GM21737 (cell line): ENCODE data around the gene TNS4.

ENCODE experiments used
- ATAC-seq: cut with Tn5 transposase; IDR thresholded peaks from one replicate; pipeline ENCODE4 v1.9.1; 2021; ENCODE audit warnings: mild to moderate bottlenecking, moderate library complexity; ENCODE audit not compliant: unreplicated experiment

TNS4 gene

GRCh38 chr17:40536295-40537171 is 35.1 kb upstream of the TNS4 start:
- ATAC-seq: no peak

- no peak for ATAC-seq
Observed at GRCh38 chr17:40535924-40536294, 34.5 kb upstream of the TNS4 start.

- no peak for ATAC-seq
Observed at GRCh38 chr17:40535438-40535837, 34.0 kb upstream of the TNS4 start.

- no peak for ATAC-seq
Observed at GRCh38 chr17:40534371-40535189, 33.2 kb upstream of the TNS4 start.

DNA sequence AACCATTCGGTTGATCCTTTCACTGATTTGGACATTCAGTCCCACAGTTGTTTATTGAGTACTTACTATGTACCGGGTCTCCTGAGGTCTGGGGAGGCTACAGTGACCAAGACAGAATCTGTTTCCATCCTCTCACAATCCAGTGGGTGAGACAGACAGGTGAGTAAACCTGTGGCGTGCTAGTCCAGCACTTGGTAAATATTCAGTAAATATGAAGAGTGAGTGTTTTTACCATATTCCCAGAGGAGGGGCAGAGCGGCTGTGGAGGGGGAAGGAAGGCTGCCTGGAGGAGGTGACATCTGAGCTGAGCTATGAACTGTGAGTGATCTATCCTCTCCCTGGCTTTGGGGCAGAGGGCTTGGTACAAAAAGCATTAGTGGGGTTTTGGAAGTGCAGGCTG is 32.5 kb upstream of the TNS4 start:
- no peak for ATAC-seq

GRCh38 chr17:40532520-40533253 is 31.3 kb upstream of the TNS4 start:
- no peak for ATAC-seq

- ATAC-seq: no peak
Observed at GRCh38 chr17:40531051-40531991, 29.9 kb upstream of the TNS4 start.

GRCh38 chr17:40530531-40530994 is 29.1 kb upstream of the TNS4 start:
- no peak for ATAC-seq

DNA sequence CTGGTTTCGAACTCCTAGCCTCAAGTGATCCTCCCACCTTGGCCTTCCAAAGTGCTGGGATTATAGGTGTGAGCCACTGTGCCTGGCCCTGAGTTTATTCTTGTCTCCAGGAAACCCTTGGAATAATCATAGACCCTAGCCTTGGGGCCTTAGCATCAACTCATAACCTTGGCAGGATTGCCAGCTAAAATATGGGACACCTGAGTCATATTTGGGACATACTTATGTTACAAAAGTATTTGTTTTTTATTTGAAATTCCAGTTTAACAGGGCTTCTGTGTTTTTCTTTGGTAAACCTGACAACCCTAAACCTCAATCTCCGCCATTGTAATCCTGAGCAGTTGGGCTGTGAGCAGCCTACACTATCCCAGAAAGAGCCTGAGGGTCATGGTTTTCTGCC is 28.6 kb upstream of the TNS4 start:
- no peak for ATAC-seq

DNA sequence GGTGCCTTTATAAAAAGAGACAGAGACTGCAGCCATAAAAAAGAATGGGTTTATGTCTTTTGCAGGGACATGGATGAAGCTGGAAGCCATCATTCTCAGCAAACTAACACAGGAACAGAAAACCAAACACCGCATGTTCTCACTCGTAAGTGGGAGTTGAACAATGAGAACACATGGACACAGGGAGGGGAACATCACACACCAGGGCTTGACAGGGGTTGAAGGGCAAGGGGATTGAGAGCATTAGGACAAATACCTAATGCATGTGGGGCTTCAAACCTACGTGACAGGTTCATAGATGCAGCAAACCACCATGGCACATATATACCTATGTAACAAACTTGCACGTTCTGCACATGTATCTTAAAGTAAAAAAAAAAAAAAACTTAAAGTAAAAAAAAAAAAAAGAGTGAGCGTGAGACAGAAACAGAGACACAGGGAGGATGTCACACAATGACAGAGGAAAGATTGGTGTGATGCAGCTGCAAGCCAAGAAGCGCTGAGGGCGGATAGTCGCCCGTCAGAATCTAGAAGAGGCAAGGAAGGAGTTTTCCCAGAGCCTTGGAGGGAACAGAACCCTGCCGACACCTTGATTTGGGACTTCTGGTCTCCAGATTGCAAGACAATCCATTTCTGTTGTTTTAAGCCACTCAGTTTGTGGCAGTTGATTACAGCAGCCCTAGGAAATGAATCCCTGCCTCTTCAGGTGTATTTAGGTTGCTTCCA is 27.4 kb upstream of the TNS4 start:
- ATAC-seq: no peak

GRCh38 chr17:40526668-40527067 is 25.2 kb upstream of the TNS4 start:
- no peak for ATAC-seq

GRCh38 chr17:40525294-40525693 is 23.9 kb upstream of the TNS4 start:
- ATAC-seq: no peak

DNA sequence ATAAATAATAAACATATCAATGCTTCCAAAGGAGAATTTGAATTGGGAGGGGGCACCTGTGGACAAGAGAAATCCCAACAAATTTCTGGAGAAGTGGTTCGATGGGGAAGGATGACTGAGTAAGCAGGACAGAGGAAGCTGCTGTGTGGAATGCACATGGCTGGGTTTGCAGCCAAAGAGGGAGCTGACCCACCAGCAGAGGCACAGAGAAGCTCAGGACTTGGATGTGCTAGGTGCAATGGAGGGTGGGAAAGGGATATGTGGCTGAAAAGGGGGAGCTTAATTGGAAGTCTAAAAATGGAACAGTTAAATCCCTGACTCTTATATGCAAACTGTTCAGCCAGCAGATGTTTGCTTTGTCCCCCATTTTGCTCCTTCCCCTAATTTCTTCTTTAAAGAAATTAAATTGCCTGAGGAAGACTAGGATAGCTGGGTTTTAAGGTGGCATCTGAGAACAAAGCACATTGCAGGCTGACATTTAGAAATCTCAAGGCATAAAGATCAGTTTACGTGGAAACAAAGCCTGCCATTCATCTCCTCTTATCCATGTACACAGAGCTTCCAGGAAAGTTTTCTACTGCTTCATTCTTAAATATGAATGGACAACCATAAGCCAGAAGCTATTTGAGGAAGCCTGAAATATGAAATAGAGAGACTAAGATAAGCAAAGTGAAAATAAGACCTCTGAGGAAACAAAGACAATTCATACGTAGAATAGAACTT is 23.0 kb upstream of the TNS4 start:
- no peak for ATAC-seq

- ATAC-seq: no peak
Observed at GRCh38 chr17:40522961-40523310, 21.5 kb upstream of the TNS4 start.

GRCh38 chr17:40522250-40522960 is 21.0 kb upstream of the TNS4 start:
- no peak for ATAC-seq

DNA sequence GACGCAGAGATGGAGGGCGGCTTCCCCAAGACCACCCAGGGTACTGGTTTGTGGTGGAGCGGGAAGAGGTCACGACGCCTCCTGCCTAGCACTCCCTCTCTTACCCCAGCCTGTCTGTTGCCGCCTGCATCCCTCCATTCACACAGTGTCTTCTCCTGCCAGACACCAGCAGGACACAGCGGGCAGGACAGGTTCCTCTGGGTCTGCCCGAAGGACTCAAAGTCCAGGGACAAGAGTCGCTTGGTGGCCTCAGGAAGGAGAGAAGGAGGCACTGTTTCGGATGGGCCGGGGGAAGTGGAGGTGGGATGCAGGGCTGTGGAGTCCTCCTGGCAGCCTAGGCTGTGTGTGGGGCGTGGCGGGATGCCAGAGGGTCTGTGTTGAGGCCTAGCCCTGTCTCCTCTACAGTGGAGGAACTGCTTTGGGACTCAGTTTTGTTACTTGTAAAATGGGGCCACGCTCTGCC is 19.6 kb upstream of the TNS4 start:
- no peak for ATAC-seq

DNA sequence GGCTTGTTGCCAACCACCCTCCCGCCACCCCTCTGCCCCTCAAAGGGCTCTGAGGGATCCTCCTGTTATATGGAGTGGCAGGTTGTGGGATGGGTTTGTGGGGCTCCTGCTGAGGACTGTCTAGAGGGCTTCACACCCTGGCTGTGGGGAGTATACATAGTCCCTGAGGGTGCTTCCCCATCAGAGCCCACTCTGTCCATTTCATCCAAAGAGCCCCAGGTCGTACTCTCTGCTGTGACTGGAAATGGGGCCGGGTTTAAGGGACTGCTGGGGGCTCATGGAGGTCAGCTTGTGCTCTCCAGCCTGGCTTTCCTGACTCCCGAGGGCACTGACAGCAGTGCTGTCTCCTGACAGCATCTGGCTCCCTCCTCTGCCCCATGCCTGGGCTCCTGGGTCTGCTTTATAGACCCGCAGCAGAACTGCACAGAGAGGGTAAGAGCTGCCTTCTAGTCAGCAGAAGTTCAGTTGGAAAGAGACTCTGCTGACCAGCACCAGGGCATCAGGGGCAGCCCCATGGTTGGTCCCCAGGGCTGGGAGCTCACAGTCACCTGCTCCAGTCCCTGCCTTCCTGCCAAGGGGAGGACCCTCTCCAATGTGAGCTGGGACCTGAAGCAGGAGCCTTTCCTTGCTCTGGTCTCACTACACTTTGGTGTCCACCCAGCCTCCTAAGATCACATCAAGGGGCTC is 17.8 kb upstream of the TNS4 start:
- no peak for ATAC-seq
